HG03558 (cell line): ENCODE results near the gene UPF1.
"Not testable (repeated sequence)": the region's sequence is repeated elsewhere in the genome, so short reads cannot be mapped to it uniquely, and the experiment has no call there.

Source experiments
- ATAC-seq: cut with Tn5 transposase; IDR thresholded peaks from one replicate; pipeline ENCODE4 v1.9.1; 2021; ENCODE audit warnings: moderate number of reproducible peaks; ENCODE audit not compliant: unreplicated experiment; ENCODE audit errors: extremely low read depth

UPF1 gene

GRCh38 chr19:18908917-18909619, 77.3 kb downstream of the UPF1 start:
- ATAC-seq: no peak

DNA sequence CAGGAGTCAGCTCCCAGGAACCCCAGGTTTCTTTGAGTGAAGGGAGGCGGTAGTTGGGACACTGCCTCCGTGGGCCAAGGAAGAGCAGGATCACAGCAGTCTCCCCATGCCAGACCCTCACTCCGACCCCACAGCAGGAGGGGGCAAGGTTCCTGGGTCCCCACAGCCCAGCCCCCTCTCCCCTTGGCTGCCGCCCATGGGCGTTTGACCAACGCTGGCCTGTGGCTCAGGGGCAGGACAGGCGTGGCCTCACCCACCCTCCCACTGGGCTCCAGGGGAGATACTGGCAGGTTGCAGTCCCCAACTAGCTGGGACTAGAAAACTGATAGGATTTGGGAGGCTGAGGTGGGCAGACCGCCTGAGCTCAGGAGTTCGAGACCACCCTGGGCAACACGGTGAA, 78.3 kb downstream of the UPF1 start:
- no peak for ATAC-seq

DNA sequence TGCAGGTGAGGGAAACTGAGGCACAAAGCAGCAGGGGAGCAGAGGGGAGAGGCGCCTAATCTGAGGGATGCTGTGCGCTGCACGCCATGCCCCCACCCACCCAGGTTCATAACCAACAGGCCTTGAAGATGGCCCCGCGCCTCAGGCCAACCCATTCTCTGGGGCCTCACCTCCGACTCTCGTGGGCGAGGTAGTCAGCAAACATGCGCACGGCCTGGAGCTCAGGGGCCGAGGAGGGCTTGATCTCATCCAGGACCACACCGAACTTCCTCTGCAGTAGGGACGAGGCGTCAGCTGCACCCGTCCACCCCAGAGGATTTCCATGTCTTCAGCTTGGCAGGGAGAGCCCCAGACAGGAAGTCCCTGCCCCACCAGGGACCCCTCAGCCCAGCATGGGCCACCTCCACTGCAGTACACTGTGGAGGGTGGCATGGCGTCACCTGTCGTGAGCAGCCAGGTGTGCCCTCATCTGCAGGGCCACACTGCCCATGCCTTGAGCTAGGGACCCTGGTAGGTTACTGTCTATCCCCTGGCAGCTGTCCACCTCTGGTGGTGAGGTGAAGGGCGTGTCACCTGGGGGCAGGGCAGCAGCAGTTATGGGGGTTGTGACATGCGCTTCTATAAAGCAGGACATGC, 79.2 kb downstream of the UPF1 start:
- no peak for ATAC-seq

GRCh38 chr19:18912933-18913332, 81.2 kb downstream of the UPF1 start:
- ATAC-seq: no peak

DNA sequence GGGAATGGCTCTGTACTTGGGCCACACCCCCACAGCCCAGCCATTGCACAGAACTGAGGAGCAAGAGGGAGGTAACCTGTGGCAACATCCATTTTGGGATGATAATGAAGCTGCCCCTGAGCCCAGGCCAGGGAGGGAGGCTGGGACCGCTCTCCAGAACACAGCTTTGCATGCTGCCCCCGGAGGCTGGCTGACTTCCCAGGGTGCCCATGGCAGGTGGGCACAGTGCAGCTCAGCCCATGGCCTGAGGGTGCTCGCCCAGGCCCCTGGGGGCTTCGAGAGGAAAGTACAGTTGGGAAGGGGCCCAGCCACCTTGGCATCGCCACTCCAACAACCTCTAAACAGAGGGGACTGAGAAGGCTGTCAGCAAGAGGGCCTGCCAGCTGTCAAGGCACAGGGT, 81.7 kb downstream of the UPF1 start:
- no peak for ATAC-seq

DNA sequence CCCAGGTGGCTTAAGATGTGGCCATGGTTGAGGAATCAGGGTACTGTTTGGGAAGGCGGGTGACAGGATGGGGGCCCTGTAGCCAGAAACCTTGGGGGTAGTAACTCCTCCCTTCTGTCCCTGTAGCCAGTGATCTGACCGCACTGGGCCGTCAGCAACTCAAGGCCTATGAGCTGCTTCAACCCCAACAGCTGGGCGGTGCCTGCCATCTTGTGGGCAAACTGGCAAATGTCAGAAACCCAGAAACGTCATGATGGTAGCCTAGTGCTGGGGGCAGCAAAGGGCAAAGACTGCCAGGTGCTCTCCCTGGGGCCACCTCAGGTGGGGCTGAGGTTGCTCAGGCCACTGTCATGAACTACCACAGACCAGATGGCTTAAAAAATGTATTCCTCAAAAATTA, 83.9 kb downstream of the UPF1 start:
- no peak for ATAC-seq

DNA sequence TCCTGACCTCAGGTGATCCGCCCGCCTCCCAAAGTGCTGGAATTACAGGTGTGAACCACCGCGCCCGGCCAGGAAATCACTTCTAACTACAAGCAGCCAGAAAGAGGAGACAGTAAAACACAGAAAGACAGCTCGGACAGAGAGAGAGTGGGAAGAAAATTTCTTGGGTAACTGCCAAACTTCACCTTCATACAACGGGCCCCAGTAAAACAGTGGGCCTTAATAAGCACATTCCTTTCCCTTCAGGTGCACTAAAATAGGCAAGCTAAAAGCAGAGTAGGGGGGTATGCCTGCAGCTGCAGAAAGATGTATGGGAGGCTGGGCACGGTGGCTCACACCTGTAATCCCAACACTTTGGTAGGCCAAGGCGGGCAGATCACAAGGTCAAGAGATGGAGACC, 85.8 kb downstream of the UPF1 start:
- not testable (repeated sequence) for ATAC-seq
